SW480 (cell line): ENCODE results near the gene ACSL1.

ENCODE experiments used
- DNase-seq: peaks from one replicate; pipeline ENCODE4 v3.0.0-alpha.2; 2016; ENCODE audit warnings: low spot score

The ACSL1 gene

GRCh38 chr4:184810720-184811119, 15.0 kb downstream of the ACSL1 start:
- DNase-seq: no peak

GRCh38 chr4:184808713-184809050, 17.1 kb downstream of the ACSL1 start:
- no peak for DNase-seq

GRCh38 chr4:184807797-184808712, 17.7 kb downstream of the ACSL1 start:
- DNase-seq: peak; percentile 50

- no peak for DNase-seq
Measured at GRCh38 chr4:184807256-184807655, 18.5 kb downstream of the ACSL1 start.

GRCh38 chr4:184806711-184807110, 19.1 kb downstream of the ACSL1 start:
- no peak for DNase-seq

GRCh38 chr4:184806229-184806550, 19.6 kb downstream of the ACSL1 start:
- DNase-seq: no peak

GRCh38 chr4:184805462-184806228, 20.1 kb downstream of the ACSL1 start:
- peak; percentile 50 for DNase-seq

GRCh38 chr4:184804621-184805020, 21.1 kb downstream of the ACSL1 start:
- no peak for DNase-seq

GRCh38 chr4:184803874-184804273, 21.9 kb downstream of the ACSL1 start:
- no peak for DNase-seq

- DNase-seq: no peak
Measured at GRCh38 chr4:184803133-184803532, 22.6 kb downstream of the ACSL1 start.

- DNase-seq: no peak
Measured at GRCh38 chr4:184802697-184803015, 23.1 kb downstream of the ACSL1 start.

GRCh38 chr4:184801781-184802696, 23.7 kb downstream of the ACSL1 start:
- no peak for DNase-seq

GRCh38 chr4:184798504-184798903, 27.3 kb downstream of the ACSL1 start:
- DNase-seq: no peak

- no peak for DNase-seq
Measured at GRCh38 chr4:184796906-184797305, 28.9 kb downstream of the ACSL1 start.

GRCh38 chr4:184795214-184795844, 30.4 kb downstream of the ACSL1 start:
- DNase-seq: no peak

- DNase-seq: no peak
Measured at GRCh38 chr4:184794470-184794869, 31.3 kb downstream of the ACSL1 start.

GRCh38 chr4:184793735-184794355, 31.9 kb downstream of the ACSL1 start:
- no peak for DNase-seq

- peak; percentile 95 for DNase-seq
Measured at GRCh38 chr4:184792950-184793555, 32.7 kb downstream of the ACSL1 start.

- peak; percentile 49 for DNase-seq
Measured at GRCh38 chr4:184792334-184792733, 33.4 kb downstream of the ACSL1 start.

- DNase-seq: no peak
Measured at GRCh38 chr4:184790826-184791225, 34.9 kb downstream of the ACSL1 start.
